ENCODE measurements around the gene RNF220. TPM values are rescaled to one million over a fixed set of nuclear protein-coding genes. Genes with fewer than 3 reads are reported as not detected.

Gene RNF220
- total RNA-seq, 2 experiments from 2014 or later: 73.7 to 74.3 TPM

DNA sequence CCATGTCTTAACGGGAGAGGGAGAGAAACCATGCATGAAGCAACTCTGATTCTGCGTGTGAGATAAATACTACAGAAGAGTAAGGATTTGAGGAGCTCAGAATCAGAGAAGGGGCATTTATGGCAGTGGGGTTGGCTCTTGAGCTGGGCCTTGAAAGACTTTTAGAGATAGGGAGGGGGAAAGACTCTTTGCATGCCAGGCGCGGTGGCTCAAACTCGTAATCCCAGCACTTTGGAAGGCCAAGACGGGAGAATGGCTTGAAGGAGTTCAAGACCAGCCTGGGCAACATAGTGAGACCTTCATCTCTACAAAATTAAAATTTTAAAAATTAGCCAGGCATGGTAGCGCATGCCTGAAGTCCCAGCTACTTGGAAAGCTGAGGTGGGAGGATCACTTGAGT is 270.1 kb downstream of the RNF220 start:
- intact Hi-C loops (cut with micrococcal nuclease): loop anchor here (10.0 kb wide), 1 partner anchor 630 kb away; no protein-coding TSS in a partner anchor
- Mint-ChIP-seq H3K27me3 (no peaks in the 10 kb centered on the region), H3K36me3 (no peaks in the 10 kb centered on the region), H3K9me3 (no peaks in the 10 kb centered on the region), H3K4me3 (peak overlapping the region; percentile 83), H3K27ac (peak overlapping the region; percentile 88), H3K4me1 (ENCODE audit: low read depth) (peaks cover 23% of the 10 kb centered on the region)
- ChIA-PET CTCF (interaction anchor here (0.9 to 6.8 kb wide), 4 partner anchors 12 to 23 kb away, joined by 3 to 43 read pairs (median 6); no protein-coding TSS in a partner anchor), POLR2A (interaction anchor here (1.1 to 5.2 kb wide), 4 partner anchors 14 to 56 kb away, joined by 3 to 36 read pairs (median 15); partner anchors contain the start of gene RNU5D-1)
- no peak for DNase-seq

DNA sequence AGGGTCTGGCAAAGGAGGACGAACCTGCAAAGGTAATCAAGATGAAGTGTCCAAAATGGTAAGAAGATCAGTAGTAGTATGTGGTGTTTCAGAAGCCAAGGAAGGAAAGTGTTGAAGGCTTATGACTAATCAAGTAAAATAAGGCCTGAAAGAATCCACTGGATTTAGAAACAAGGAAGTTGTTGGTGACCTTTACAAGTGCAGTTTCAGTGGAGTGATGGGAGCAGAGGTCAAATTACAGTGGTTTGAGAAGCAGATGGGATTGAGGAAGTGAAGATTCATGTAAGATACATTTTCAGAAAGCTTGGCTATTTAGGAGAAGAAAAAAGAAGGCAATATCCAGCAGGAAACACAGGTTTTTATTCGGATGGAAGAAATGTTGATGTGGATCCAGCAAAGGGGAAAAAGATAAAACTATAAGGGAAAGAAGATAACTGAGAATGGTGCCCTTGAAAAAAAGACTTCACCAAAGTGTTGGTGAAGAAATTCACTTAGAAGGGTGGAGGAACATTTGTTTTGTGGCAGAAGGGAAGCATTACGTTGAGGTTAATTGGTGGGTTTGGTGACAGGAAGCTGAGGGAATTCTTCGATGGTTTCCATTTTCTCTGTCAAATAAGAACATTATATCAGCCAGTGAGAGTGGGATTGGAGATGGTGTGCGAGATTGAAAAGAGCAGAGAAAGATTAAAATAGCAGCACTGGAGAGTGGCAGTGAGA is 271.6 kb downstream of the RNF220 start:
- no peaks in the 10 kb centered on the region for H3K36me3 Mint-ChIP-seq
- H3K27ac Mint-ChIP-seq: no peak overlapping the region
- H3K4me1 Mint-ChIP-seq (ENCODE audit: low read depth): peaks cover 23% of the 10 kb centered on the region
- no peaks in the 10 kb centered on the region for H3K9me3 Mint-ChIP-seq
- no peak for DNase-seq
- H3K27me3 Mint-ChIP-seq: no peaks in the 10 kb centered on the region
- no peak overlapping the region for H3K4me3 Mint-ChIP-seq
- CTCF ChIA-PET: interaction anchor here (1.0 to 6.8 kb wide), 2 partner anchors 11 to 24 kb away, joined by 3 to 43 read pairs; no protein-coding TSS in a partner anchor
- POLR2A ChIA-PET: interaction anchor here (1.1 to 1.5 kb wide), 3 partner anchors 44 to 54 kb away, joined by 3 to 7 read pairs (median 3); partner anchors contain the start of gene RNU5D-1
- intact Hi-C loops (cut with micrococcal nuclease): loop anchor here (10.0 kb wide), 1 partner anchor 628 kb away; no protein-coding TSS in a partner anchor

DNA sequence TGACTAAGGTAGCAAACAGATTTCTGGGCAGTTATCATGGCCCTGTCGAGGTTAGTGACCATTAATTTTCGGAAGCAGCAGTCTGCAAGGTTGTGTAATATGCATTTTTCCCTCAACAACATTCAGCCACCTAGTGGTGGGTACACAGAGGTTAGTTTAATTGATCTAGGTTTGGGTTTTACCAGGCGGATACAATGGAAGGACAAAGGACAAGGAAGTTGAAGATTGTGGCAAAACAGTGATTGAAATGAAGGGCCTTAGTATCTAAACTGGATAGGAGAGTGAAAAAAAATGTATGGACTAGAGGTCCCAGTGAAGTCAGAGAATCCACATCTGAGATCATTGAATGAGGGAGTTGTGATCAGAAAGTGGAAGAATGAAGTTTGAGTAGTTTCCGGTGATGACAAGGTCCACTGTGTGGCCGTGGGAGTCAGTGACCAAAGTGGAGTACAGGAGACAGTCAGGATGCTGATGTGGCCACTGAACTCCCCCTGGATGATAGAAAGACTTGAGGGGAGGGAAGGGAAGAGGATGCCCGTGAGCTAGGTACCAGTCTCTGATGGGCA is 272.2 kb downstream of the RNF220 start:
- ChIA-PET POLR2A (interaction anchor here (1.3 to 1.5 kb wide), 2 partner anchors 44 to 45 kb away, joined by 3 to 7 read pairs; no protein-coding TSS in a partner anchor), CTCF (interaction anchor here (1.0 to 1.2 kb wide), 3 partner anchors 10 to 25 kb away, joined by 3 to 4 read pairs (median 4); no protein-coding TSS in a partner anchor)
- no peaks in the 10 kb centered on the region for H3K27me3 Mint-ChIP-seq
- intact Hi-C loops (cut with micrococcal nuclease): loop anchor here (10.0 kb wide), 1 partner anchor 628 kb away; no protein-coding TSS in a partner anchor
- H3K4me1 Mint-ChIP-seq (ENCODE audit: low read depth): peaks cover 18% of the 10 kb centered on the region
- no peak overlapping the region for H3K27ac Mint-ChIP-seq
- no peak overlapping the region for H3K4me3 Mint-ChIP-seq
- no peaks in the 10 kb centered on the region for H3K36me3 Mint-ChIP-seq
- DNase-seq: no peak
- H3K9me3 Mint-ChIP-seq: no peaks in the 10 kb centered on the region

DNA sequence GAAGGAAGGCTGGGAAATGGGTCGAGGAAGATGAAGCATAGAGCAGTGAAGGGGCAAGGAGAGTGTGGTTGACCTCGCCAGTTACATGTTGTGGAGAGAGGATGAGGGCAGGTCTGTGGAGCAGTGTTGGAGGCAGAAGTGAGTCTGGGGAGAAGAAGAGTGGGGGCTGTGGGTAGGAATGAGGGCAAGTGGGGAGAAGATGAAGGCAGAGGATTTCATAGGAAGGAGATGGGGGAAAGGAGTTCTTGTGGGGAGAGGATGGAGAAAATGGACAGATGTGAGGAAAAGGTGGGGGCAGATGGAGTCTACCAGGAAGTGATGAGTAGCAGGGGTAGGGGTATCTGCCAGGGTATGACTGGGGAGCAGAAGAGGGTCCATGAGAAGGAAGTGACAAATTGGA is 273.1 kb downstream of the RNF220 start:
- Mint-ChIP-seq H3K4me3 (no peak overlapping the region), H3K4me1 (ENCODE audit: low read depth) (peaks cover 14% of the 10 kb centered on the region), H3K27ac (no peak overlapping the region), H3K27me3 (no peaks in the 10 kb centered on the region), H3K36me3 (no peaks in the 10 kb centered on the region), H3K9me3 (no peaks in the 10 kb centered on the region)
- intact Hi-C loops (cut with micrococcal nuclease): loop anchor here (10.0 kb wide), 1 partner anchor 627 kb away; no protein-coding TSS in a partner anchor
- DNase-seq: no peak
- ChIA-PET POLR2A (no interaction called here), CTCF (interaction anchor here (1.0 to 1.2 kb wide), 2 partner anchors 9 to 26 kb away, joined by 4 read pairs; no protein-coding TSS in a partner anchor)

DNA sequence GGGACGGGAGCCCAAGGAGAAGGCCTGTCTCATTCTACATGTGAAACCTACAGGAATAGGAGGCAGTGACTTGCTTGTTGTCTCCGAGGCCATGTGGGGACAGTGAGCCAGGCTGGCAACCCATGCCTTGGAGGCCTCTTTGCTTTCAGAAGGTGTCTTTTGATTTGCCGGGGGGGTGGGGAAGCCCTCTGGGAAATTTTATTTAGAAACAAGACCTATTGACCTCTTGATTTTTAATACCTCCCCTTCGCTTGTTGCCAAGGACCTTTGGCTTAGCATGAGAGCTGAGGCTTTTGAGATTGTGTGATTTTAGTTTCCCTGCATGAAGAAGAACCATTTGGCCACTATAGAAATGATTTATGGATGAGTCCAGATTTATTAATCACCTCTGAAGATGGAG is 273.6 kb downstream of the RNF220 start:
- H3K36me3 Mint-ChIP-seq: no peaks in the 10 kb centered on the region
- no peak overlapping the region for H3K27ac Mint-ChIP-seq
- POLR2A ChIA-PET: no interaction called here
- H3K27me3 Mint-ChIP-seq: no peaks in the 10 kb centered on the region
- CTCF ChIA-PET: interaction anchor here (0.8 kb wide), 1 partner anchor 26 kb away, joined by 4 read pairs; no protein-coding TSS in a partner anchor
- H3K4me1 Mint-ChIP-seq (ENCODE audit: low read depth): peaks cover 9% of the 10 kb centered on the region
- DNase-seq: no peak
- H3K9me3 Mint-ChIP-seq: no peaks in the 10 kb centered on the region
- intact Hi-C loops (cut with micrococcal nuclease): loop anchor here (10.0 kb wide), 1 partner anchor 626 kb away; no protein-coding TSS in a partner anchor
- H3K4me3 Mint-ChIP-seq: no peak overlapping the region

DNA sequence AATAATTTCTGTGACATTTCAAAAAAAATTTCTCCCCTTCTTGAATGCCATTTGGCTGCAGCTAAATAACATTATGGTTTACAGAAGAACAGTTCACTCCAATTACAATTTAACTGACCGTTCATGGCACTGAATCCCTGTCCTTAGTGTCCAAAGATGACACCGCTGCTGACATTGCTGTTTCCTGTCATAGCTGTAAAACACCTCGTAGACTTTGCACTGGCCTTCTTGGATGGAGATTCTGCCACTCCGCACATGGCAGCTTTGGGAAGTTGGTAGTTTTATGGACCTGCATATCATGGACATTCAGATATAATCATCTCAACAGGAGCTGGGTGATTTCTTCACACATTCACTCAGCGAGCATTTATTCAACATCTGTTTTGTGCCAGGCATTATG is 274.4 kb downstream of the RNF220 start:
- ChIA-PET CTCF (interaction anchor here (0.6 to 0.8 kb wide), 2 partner anchors 27 to 35 kb away, joined by 3 to 4 read pairs; no protein-coding TSS in a partner anchor), POLR2A (no interaction called here)
- intact Hi-C loops (cut with micrococcal nuclease): loop anchor here (10.0 kb wide), 1 partner anchor 625 kb away; no protein-coding TSS in a partner anchor
- Mint-ChIP-seq H3K27me3 (no peaks in the 10 kb centered on the region), H3K27ac (no peak overlapping the region), H3K4me3 (no peak overlapping the region), H3K36me3 (no peaks in the 10 kb centered on the region), H3K4me1 (ENCODE audit: low read depth) (peaks cover 8% of the 10 kb centered on the region), H3K9me3 (no peaks in the 10 kb centered on the region)
- no peak for DNase-seq

DNA sequence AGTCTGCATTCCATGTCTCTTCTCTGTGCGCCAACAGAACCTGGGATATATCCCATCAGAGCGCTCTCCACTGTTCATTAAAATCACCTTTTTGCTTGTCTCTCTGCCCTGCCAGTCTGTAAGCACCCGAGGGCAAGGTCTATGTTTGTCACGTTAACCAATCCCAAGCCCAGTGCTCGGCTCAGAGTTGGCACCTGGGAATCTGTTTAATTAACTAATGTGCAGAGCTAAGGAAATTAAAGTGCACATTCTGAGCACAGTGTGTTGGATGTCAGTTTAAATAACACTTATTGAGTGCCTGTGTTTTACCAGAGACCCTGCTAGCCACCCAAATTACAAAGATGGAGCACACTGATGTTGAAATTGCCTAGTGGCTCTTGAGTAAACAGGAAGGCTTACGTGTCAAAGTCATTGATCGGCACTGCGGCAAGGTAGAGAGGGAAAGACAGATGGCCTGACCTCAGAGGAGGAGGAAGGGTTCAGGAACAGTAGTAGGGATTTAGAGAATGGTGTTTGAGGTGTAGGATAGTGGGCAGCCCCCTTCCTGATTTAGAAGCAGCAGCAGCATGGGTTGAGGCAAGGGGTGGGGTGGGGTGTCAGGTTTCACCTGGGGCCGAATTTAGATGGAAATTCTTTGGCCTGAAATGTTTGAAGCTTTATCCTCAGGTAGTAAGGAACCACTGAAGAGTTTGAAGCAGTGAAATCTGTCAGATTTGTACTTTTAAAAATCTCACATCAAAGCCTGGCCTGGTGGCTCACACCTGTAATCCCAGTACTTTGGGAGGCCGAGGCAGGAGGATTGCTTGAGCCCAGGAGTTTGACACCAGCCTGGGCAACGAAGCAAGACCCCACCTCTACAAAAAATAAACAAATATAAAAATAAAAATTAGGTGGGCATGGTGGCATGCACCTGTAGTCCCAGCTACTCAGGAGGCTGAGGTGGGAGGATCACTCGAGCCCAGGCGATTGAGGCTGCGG is 277.1 kb downstream of the RNF220 start:
- POLR2A ChIA-PET: no interaction called here
- H3K36me3 Mint-ChIP-seq: no peaks in the 10 kb centered on the region
- no peaks in the 10 kb centered on the region for H3K27me3 Mint-ChIP-seq
- no peaks in the 10 kb centered on the region for H3K4me1 Mint-ChIP-seq (ENCODE audit: low read depth)
- CTCF ChIA-PET: interaction anchor here (1.0 kb wide), 1 partner anchor 29 kb away, joined by 4 read pairs; no protein-coding TSS in a partner anchor
- no peak overlapping the region for H3K27ac Mint-ChIP-seq
- DNase-seq: no peak
- no peak overlapping the region for H3K4me3 Mint-ChIP-seq
- H3K9me3 Mint-ChIP-seq: no peaks in the 10 kb centered on the region
- intact Hi-C loops (cut with micrococcal nuclease): no loop called here

DNA sequence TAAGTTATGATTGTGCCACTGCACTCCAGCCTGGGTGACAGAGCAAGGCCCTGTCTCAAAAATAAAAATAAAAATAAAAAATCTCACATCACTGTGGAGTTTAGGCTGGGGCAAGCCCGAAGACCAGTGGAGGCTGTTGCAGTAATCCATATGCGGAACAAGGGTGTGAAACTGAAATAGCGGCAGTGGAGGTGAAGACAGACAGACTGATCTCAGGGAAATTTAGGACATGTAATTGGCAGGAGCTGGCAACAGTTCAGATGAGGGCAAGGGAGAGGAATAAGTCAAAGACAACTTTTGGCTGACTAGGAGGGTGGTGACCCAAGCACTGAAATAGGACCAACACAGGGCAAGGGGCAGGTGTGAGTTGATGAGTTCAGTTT is 277.8 kb downstream of the RNF220 start:
- DNase-seq: no peak
- ChIA-PET CTCF (no interaction called here), POLR2A (no interaction called here)
- H3K4me1 Mint-ChIP-seq (ENCODE audit: low read depth): no peaks in the 10 kb centered on the region
- H3K9me3 Mint-ChIP-seq: no peaks in the 10 kb centered on the region
- H3K4me3 Mint-ChIP-seq: no peak overlapping the region
- H3K36me3 Mint-ChIP-seq: no peaks in the 10 kb centered on the region
- no peaks in the 10 kb centered on the region for H3K27me3 Mint-ChIP-seq
- intact Hi-C loops (cut with micrococcal nuclease): no loop called here
- no peak overlapping the region for H3K27ac Mint-ChIP-seq

DNA sequence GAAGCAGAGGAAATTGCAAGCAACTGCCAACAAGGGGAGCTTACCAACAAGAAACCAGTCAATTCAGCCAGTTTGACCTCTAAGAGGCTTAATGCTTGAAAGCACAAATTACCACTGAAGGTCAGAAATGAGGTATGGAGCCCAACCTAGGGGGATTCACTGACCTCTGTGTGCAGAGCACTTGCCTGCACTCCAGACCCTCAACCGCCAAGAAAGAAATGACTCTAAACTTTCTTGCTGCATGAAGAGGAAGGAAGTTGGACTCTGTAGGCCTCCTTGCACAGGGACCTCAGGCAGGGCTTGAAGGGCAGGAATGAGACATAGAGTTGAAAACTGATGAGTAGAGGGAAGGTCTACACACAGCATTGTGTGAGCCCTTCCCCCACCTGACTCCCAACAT is 279.5 kb downstream of the RNF220 start:
- Mint-ChIP-seq H3K36me3 (no peaks in the 10 kb centered on the region), H3K4me1 (ENCODE audit: low read depth) (no peaks in the 10 kb centered on the region), H3K27ac (no peak overlapping the region), H3K4me3 (no peak overlapping the region), H3K9me3 (no peaks in the 10 kb centered on the region), H3K27me3 (no peaks in the 10 kb centered on the region)
- CTCF ChIA-PET: interaction anchor here (0.7 to 1.1 kb wide), 3 partner anchors 10 to 31 kb away, joined by 3 to 5 read pairs (median 5); partner anchors contain the start of genes ARMH1 and TMEM53
- intact Hi-C loops (cut with micrococcal nuclease): no loop called here
- POLR2A ChIA-PET: no interaction called here
- DNase-seq: no peak

DNA sequence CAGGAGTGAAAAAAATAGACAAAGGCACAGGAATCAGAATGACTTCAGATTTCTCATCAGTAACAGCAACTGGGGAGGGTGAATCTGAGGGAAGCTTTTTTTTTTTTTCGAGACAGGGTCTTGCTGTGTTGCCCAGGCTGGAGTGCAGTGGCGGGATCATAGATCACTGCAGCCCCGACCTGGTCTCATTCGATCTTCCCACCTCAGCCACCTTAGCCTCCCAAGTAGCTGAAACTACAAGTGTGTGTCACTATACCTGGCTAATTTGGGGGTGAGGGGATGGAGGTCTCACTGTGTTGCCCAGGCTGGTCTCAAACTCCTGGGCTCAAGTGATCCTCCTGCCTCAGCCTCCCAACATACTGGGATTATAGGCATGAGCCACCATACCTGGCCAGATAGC is 280.2 kb downstream of the RNF220 start:
- H3K4me3 Mint-ChIP-seq: no peak overlapping the region
- H3K9me3 Mint-ChIP-seq: no peaks in the 10 kb centered on the region
- H3K36me3 Mint-ChIP-seq: no peaks in the 10 kb centered on the region
- intact Hi-C loops (cut with micrococcal nuclease): no loop called here
- ChIA-PET POLR2A (no interaction called here), CTCF (interaction anchor here (0.7 kb wide), 1 partner anchor 12 kb away, joined by 3 read pairs; no protein-coding TSS in a partner anchor)
- H3K4me1 Mint-ChIP-seq (ENCODE audit: low read depth): no peaks in the 10 kb centered on the region
- H3K27me3 Mint-ChIP-seq: no peaks in the 10 kb centered on the region
- DNase-seq: no peak
- no peak overlapping the region for H3K27ac Mint-ChIP-seq

DNA sequence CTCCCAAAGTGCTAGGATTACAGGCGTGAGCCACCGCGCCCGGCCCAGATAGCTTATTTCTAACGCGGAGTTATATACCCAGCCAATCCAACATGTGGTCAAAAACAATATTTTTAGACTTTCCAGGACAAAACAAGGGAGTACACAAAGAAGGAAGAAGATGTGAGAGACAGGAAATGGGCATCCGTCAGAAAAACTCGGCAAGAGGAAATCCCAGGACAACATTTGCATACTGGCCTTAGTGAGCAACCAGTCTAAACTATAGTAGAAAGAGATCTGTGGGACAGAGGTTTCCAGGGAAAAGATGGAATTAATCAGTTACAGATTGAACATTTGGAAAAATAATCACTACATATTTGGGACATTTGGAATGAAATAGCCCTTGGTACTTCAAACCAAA is 280.8 kb downstream of the RNF220 start:
- CTCF ChIA-PET: interaction anchor here (0.7 kb wide), 1 partner anchor 11 kb away, joined by 3 read pairs; no protein-coding TSS in a partner anchor

More for the DNA sequence above, 280.8 kb downstream of the RNF220 start:
- Mint-ChIP-seq H3K4me3 (no peak overlapping the region), H3K36me3 (no peaks in the 10 kb centered on the region), H3K27me3 (no peaks in the 10 kb centered on the region), H3K4me1 (ENCODE audit: low read depth) (no peaks in the 10 kb centered on the region), H3K27ac (no peak overlapping the region), H3K9me3 (no peaks in the 10 kb centered on the region)
- POLR2A ChIA-PET: no interaction called here
- no peak for DNase-seq
- intact Hi-C loops (cut with micrococcal nuclease): no loop called here
